WTC11 (cell line): ENCODE measurements around the gene ARHGAP10. TPM values are rescaled to one million over a fixed set of nuclear protein-coding genes. Genes with fewer than 3 reads are reported as not detected.

Experiments
- ATAC-seq: fragments of 200-7000 bp; cut with Tn5 transposase; 2 replicates; pipeline ENCODE4 v1.10.0; 2021; ENCODE audit warnings: mild to moderate bottlenecking, moderate library complexity
- CTCF ChIA-PET: fragments of 300-600 bp; sonication (Branson Sonifier 250); formaldehyde crosslinking; loops from one replicate; lab custom pipeline; 2021; ENCODE audit warnings: antibody characterized with exemption; lab: Charles Lee
- POLR2A ChIA-PET: fragments of 350-600 bp; sonication (Branson Sonifier 250); formaldehyde crosslinking; loops from one replicate; lab custom pipeline; 2021; ENCODE audit warnings: antibody characterized with exemption; lab: Charles Lee
- DNase-seq: peaks from one replicate; pipeline ENCODE4 v3.0.0; 2021; ENCODE audit warnings: low spot score
- H3K27ac Mint-ChIP-seq: 2 replicates; pipeline ENCODE4 v1.8.0; 2021; ENCODE audit warnings: mixed read lengths
- H3K27me3 Mint-ChIP-seq: 2 replicates; pipeline ENCODE4 v1.8.0; 2021; ENCODE audit warnings: low read depth, mild to moderate bottlenecking, moderate library complexity, mixed read lengths
- H3K36me3 Mint-ChIP-seq: 2 replicates; pipeline ENCODE4 v1.8.0; 2021; ENCODE audit warnings: mixed read lengths
- H3K4me1 Mint-ChIP-seq: 2 replicates; pipeline ENCODE4 v1.8.0; 2022; ENCODE audit warnings: mixed read lengths
- H3K4me3 Mint-ChIP-seq: 2 replicates; pipeline ENCODE4 v1.8.0; 2021; ENCODE audit warnings: mild to moderate bottlenecking, moderate library complexity, mixed read lengths
- H3K9me3 Mint-ChIP-seq: 2 replicates; pipeline ENCODE4 v1.8.0; 2021; ENCODE audit warnings: mixed read lengths
- ETV6 ChIP-seq: sonication (generic); formaldehyde crosslinking; IDR thresholded peaks from 2 replicates; pipeline ENCODE4 v1.8.1; 2022; ENCODE audit warnings: mild to moderate bottlenecking, missing genetic modification reagents
- FOXK1 ChIP-seq: sonication (generic); formaldehyde crosslinking; IDR thresholded peaks from 2 replicates; pipeline ENCODE4 v1.8.0; 2022; ENCODE audit warnings: mild to moderate bottlenecking, moderate library complexity, missing genetic modification reagents
- FOXP1 ChIP-seq: sonication (generic); formaldehyde crosslinking; IDR thresholded peaks from 2 replicates; pipeline ENCODE4 v1.8.0; 2022; ENCODE audit warnings: missing genetic modification reagents, mild to moderate bottlenecking, moderate library complexity, borderline replicate concordance
- GABPB1 ChIP-seq: sonication (generic); formaldehyde crosslinking; IDR thresholded peaks from 2 replicates; pipeline ENCODE4 v1.8.1; 2023; ENCODE audit warnings: mild to moderate bottlenecking, missing genetic modification reagents
- IRF2 ChIP-seq: sonication (generic); formaldehyde crosslinking; IDR thresholded peaks from 2 replicates; pipeline ENCODE4 v1.8.0; 2022; ENCODE audit warnings: low read depth, missing genetic modification reagents, borderline replicate concordance
- MXD4 ChIP-seq: fragments of 250-450 bp; sonication (Bioruptor Pico); IDR thresholded peaks from 2 replicates; pipeline ENCODE4 v1.8.0; 2021; ENCODE audit warnings: mild to moderate bottlenecking, moderate library complexity, borderline replicate concordance
- NR1H2 ChIP-seq: sonication (generic); formaldehyde crosslinking; IDR thresholded peaks from 2 replicates; pipeline ENCODE4 v1.9.0; 2021; ENCODE audit warnings: mild to moderate bottlenecking, moderate library complexity, missing genetic modification reagents
- PRRX2 ChIP-seq: fragments of 250-450 bp; sonication (Bioruptor Pico); IDR thresholded peaks from 2 replicates; pipeline ENCODE4 v1.8.0; 2021; ENCODE audit warnings: mild to moderate bottlenecking
- TEAD1 ChIP-seq: sonication (generic); formaldehyde crosslinking; IDR thresholded peaks from 2 replicates; pipeline ENCODE4 v1.8.0; 2022; ENCODE audit warnings: mild to moderate bottlenecking, missing genetic modification reagents
- ZNF671 ChIP-seq: fragments of 250-450 bp; sonication (Bioruptor Pico); IDR thresholded peaks from 2 replicates; pipeline ENCODE4 v1.8.0; 2021; ENCODE audit warnings: mild to moderate bottlenecking
- total RNA-seq: library from RNA; stranded (reverse); gene quantifications from 3 replicates; pipeline ENCODE4 v1.2.3, GENCODE V29; 2021
- TF ChIP-seq, protein P1 (sequence below): sonication (generic); formaldehyde crosslinking; IDR thresholded peaks from 2 replicates; pipeline ENCODE4 v1.8.0; 2023; ENCODE audit warnings: mild to moderate bottlenecking, missing genetic modification reagents
- TF ChIP-seq, protein P2 (sequence below): sonication (generic); formaldehyde crosslinking; IDR thresholded peaks from 2 replicates; pipeline ENCODE4 v1.8.0; 2023; ENCODE audit warnings: missing genetic modification reagents, mild to moderate bottlenecking, borderline replicate concordance
- TF ChIP-seq, protein P3 (sequence below): sonication (generic); formaldehyde crosslinking; IDR thresholded peaks from 2 replicates; pipeline ENCODE4 v1.8.0; 2022; ENCODE audit warnings: mild to moderate bottlenecking, missing genetic modification reagents
- TF ChIP-seq, protein P4 (sequence below): sonication (generic); formaldehyde crosslinking; IDR thresholded peaks from 2 replicates; pipeline ENCODE4 v1.8.1; 2023; ENCODE audit warnings: mild to moderate bottlenecking, missing genetic modification reagents
- TF ChIP-seq, protein P5 (sequence below): sonication (generic); formaldehyde crosslinking; IDR thresholded peaks from 2 replicates; pipeline ENCODE4 v1.8.1; 2023; ENCODE audit warnings: mild to moderate bottlenecking, missing genetic modification reagents, borderline replicate concordance
- TF ChIP-seq, protein P6 (sequence below): fragments of 250-450 bp; sonication (Bioruptor Pico); IDR thresholded peaks from 2 replicates; pipeline ENCODE4 v1.8.0; 2021; ENCODE audit warnings: mild to moderate bottlenecking
- TF ChIP-seq, protein P7 (sequence below): fragments of 250-450 bp; sonication (Bioruptor Pico); IDR thresholded peaks from 2 replicates; pipeline ENCODE4 v2.1.2; 2022; ENCODE audit warnings: mild to moderate bottlenecking, moderate library complexity

Gene ARHGAP10
- total RNA-seq, 1 experiment from 2014 or later: 9.6 TPM

DNA sequence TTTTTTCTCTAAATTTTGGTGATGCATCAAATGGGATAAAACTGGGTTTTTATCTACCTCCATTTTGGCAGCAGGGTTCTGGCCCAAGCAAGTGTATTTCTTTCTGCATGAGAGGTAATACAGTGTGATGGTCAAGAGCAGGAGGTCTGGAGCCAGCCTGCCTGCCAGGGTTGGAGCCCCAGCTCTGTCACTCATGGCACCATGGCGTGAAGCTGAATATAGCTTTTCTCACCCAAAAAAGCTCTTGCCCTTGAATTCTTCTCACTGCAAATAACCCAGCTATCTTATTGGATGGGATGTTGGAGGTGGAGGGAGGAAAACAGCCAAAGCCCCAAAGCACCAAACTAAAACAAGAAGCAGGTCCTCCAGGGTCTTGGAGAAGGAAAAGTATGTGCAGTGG, 218.4 kb downstream of the ARHGAP10 start (continued):
- TF ChIP-seq MXD4 (CRISPR knock-in tag): no peak
- TF ChIP-seq, protein P1, sequence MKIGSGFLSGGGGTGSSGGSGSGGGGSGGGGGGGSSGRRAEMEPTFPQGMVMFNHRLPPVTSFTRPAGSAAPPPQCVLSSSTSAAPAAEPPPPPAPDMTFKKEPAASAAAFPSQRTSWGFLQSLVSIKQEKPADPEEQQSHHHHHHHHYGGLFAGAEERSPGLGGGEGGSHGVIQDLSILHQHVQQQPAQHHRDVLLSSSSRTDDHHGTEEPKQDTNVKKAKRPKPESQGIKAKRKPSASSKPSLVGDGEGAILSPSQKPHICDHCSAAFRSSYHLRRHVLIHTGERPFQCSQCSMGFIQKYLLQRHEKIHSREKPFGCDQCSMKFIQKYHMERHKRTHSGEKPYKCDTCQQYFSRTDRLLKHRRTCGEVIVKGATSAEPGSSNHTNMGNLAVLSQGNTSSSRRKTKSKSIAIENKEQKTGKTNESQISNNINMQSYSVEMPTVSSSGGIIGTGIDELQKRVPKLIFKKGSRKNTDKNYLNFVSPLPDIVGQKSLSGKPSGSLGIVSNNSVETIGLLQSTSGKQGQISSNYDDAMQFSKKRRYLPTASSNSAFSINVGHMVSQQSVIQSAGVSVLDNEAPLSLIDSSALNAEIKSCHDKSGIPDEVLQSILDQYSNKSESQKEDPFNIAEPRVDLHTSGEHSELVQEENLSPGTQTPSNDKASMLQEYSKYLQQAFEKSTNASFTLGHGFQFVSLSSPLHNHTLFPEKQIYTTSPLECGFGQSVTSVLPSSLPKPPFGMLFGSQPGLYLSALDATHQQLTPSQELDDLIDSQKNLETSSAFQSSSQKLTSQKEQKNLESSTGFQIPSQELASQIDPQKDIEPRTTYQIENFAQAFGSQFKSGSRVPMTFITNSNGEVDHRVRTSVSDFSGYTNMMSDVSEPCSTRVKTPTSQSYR (CRISPR knock-in tag): no peak
- TF ChIP-seq GABPB1: no peak
- TF ChIP-seq, protein P2, sequence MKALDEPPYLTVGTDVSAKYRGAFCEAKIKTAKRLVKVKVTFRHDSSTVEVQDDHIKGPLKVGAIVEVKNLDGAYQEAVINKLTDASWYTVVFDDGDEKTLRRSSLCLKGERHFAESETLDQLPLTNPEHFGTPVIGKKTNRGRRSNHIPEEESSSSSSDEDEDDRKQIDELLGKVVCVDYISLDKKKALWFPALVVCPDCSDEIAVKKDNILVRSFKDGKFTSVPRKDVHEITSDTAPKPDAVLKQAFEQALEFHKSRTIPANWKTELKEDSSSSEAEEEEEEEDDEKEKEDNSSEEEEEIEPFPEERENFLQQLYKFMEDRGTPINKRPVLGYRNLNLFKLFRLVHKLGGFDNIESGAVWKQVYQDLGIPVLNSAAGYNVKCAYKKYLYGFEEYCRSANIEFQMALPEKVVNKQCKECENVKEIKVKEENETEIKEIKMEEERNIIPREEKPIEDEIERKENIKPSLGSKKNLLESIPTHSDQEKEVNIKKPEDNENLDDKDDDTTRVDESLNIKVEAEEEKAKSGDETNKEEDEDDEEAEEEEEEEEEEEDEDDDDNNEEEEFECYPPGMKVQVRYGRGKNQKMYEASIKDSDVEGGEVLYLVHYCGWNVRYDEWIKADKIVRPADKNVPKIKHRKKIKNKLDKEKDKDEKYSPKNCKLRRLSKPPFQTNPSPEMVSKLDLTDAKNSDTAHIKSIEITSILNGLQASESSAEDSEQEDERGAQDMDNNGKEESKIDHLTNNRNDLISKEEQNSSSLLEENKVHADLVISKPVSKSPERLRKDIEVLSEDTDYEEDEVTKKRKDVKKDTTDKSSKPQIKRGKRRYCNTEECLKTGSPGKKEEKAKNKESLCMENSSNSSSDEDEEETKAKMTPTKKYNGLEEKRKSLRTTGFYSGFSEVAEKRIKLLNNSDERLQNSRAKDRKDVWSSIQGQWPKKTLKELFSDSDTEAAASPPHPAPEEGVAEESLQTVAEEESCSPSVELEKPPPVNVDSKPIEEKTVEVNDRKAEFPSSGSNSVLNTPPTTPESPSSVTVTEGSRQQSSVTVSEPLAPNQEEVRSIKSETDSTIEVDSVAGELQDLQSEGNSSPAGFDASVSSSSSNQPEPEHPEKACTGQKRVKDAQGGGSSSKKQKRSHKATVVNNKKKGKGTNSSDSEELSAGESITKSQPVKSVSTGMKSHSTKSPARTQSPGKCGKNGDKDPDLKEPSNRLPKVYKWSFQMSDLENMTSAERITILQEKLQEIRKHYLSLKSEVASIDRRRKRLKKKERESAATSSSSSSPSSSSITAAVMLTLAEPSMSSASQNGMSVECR (CRISPR knock-in tag): no peak
- TF ChIP-seq, protein P3, sequence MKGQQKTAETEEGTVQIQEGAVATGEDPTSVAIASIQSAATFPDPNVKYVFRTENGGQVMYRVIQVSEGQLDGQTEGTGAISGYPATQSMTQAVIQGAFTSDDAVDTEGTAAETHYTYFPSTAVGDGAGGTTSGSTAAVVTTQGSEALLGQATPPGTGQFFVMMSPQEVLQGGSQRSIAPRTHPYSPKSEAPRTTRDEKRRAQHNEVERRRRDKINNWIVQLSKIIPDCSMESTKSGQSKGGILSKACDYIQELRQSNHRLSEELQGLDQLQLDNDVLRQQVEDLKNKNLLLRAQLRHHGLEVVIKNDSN (CRISPR knock-in tag): no peak
- TF ChIP-seq ETV6: no peak
- no peak for TF ChIP-seq PRRX2 (CRISPR knock-in tag)
- TF ChIP-seq TEAD1 (CRISPR knock-in tag): no peak
- TF ChIP-seq, protein P4, sequence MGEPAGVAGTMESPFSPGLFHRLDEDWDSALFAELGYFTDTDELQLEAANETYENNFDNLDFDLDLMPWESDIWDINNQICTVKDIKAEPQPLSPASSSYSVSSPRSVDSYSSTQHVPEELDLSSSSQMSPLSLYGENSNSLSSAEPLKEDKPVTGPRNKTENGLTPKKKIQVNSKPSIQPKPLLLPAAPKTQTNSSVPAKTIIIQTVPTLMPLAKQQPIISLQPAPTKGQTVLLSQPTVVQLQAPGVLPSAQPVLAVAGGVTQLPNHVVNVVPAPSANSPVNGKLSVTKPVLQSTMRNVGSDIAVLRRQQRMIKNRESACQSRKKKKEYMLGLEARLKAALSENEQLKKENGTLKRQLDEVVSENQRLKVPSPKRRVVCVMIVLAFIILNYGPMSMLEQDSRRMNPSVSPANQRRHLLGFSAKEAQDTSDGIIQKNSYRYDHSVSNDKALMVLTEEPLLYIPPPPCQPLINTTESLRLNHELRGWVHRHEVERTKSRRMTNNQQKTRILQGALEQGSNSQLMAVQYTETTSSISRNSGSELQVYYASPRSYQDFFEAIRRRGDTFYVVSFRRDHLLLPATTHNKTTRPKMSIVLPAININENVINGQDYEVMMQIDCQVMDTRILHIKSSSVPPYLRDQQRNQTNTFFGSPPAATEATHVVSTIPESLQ (CRISPR knock-in tag): no peak
- TF ChIP-seq FOXK1 (CRISPR knock-in tag): no peak
- TF ChIP-seq NR1H2 (CRISPR knock-in tag): no peak
- TF ChIP-seq, protein P5, sequence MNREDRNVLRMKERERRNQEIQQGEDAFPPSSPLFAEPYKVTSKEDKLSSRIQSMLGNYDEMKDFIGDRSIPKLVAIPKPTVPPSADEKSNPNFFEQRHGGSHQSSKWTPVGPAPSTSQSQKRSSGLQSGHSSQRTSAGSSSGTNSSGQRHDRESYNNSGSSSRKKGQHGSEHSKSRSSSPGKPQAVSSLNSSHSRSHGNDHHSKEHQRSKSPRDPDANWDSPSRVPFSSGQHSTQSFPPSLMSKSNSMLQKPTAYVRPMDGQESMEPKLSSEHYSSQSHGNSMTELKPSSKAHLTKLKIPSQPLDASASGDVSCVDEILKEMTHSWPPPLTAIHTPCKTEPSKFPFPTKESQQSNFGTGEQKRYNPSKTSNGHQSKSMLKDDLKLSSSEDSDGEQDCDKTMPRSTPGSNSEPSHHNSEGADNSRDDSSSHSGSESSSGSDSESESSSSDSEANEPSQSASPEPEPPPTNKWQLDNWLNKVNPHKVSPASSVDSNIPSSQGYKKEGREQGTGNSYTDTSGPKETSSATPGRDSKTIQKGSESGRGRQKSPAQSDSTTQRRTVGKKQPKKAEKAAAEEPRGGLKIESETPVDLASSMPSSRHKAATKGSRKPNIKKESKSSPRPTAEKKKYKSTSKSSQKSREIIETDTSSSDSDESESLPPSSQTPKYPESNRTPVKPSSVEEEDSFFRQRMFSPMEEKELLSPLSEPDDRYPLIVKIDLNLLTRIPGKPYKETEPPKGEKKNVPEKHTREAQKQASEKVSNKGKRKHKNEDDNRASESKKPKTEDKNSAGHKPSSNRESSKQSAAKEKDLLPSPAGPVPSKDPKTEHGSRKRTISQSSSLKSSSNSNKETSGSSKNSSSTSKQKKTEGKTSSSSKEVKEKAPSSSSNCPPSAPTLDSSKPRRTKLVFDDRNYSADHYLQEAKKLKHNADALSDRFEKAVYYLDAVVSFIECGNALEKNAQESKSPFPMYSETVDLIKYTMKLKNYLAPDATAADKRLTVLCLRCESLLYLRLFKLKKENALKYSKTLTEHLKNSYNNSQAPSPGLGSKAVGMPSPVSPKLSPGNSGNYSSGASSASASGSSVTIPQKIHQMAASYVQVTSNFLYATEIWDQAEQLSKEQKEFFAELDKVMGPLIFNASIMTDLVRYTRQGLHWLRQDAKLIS (CRISPR knock-in tag): no peak

DNA sequence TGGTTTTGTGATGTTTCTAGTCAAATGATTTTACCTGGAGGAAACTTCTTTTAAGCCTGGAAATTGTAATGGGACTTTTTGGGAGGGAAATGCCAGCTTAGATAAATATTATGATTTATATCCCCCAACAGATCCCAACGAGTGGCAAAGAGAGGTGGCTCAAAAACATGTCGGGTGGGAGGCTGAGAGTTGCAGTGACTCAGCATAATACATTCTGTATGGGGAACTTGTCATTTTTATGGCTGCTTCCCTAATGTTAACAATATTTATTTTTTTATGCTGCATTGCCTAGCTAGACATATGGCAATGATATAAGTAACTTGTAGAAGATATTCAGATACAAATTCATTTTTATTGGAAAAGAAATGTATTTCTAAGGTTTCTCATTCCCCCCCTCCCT, 219.0 kb downstream of the ARHGAP10 start:
- CTCF ChIA-PET: no interaction called here
- Mint-ChIP-seq H3K36me3 (peaks cover 8% of the 10 kb centered on the region), H3K9me3 (no peaks in the 10 kb centered on the region), H3K27ac (peak overlapping the region; percentile 66), H3K27me3 (no peaks in the 10 kb centered on the region), H3K4me3 (no peak overlapping the region), H3K4me1 (peaks cover 11% of the 10 kb centered on the region)
- ATAC-seq (no peak), DNase-seq (no peak)
- POLR2A ChIA-PET: no interaction called here
- no peak for TF ChIP-seq IRF2 (CRISPR knock-in tag)
- TF ChIP-seq, protein P6, sequence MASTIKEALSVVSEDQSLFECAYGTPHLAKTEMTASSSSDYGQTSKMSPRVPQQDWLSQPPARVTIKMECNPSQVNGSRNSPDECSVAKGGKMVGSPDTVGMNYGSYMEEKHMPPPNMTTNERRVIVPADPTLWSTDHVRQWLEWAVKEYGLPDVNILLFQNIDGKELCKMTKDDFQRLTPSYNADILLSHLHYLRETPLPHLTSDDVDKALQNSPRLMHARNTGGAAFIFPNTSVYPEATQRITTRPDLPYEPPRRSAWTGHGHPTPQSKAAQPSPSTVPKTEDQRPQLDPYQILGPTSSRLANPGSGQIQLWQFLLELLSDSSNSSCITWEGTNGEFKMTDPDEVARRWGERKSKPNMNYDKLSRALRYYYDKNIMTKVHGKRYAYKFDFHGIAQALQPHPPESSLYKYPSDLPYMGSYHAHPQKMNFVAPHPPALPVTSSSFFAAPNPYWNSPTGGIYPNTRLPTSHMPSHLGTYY (CRISPR knock-in tag): no peak
- TF ChIP-seq, protein P1 (CRISPR knock-in tag): no peak
- no peak for TF ChIP-seq ZNF671 (CRISPR knock-in tag)
- TF ChIP-seq, protein P7, sequence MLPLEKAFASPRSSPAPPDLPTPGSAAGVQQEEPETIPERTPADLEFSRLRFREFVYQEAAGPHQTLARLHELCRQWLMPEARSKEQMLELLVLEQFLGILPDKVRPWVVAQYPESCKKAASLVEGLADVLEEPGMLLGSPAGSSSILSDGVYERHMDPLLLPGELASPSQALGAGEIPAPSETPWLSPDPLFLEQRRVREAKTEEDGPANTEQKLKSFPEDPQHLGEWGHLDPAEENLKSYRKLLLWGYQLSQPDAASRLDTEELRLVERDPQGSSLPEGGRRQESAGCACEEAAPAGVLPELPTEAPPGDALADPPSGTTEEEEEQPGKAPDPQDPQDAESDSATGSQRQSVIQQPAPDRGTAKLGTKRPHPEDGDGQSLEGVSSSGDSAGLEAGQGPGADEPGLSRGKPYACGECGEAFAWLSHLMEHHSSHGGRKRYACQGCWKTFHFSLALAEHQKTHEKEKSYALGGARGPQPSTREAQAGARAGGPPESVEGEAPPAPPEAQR (CRISPR knock-in tag): no peak
- no peak for TF ChIP-seq FOXP1
